Gastroesophageal sphincter (tissue), 4 donors: Measurements from ENCODE around the gene DEPDC1B. TPM values are rescaled to one million over a fixed set of nuclear protein-coding genes. Genes with fewer than 3 reads are reported as not detected.

Source experiments
- ATAC-seq: fragments of 150-250 bp; one replicate; pipeline ENCODE4 v1.9.1; 2016; ENCODE audit warnings: mild to moderate bottlenecking, moderate library complexity
- H3K27ac ChIP-seq, 4 donors: fragments of 200-600 bp; sonication (generic) in 3 of 4; 1 replicate in 3 of 4; 2 replicates in 1 of 4; pipeline ENCODE4 v1.5.1; 2016 to 2019
- H3K27me3 ChIP-seq: fragments of 200-600 bp; sonication (generic); one replicate; pipeline ENCODE4 v1.5.1; 2019
- H3K36me3 ChIP-seq, 2 donors: fragments of 200-600 bp; sonication (generic); one replicate each; pipeline ENCODE4 v1.5.1; 2019; ENCODE audit warnings: control low read depth in 1 of 2
- H3K4me1 ChIP-seq, 3 donors: fragments of 200-600 bp; sonication (generic); 1 replicate in 2 of 3; 2 replicates in 1 of 3; pipeline ENCODE4 v1.5.1; 2016 to 2019; ENCODE audit warnings: control low read depth in 2 of 3
- H3K4me3 ChIP-seq, 2 donors: fragments of 200-600 bp; sonication (generic); one replicate each; pipeline ENCODE4 v1.5.1; 2019; ENCODE audit warnings: mild to moderate bottlenecking in 1 of 2, moderate library complexity in 1 of 2
- H3K9me3 ChIP-seq, 3 donors: fragments of 200-600 bp; sonication (generic); one replicate each; pipeline ENCODE4 v1.5.1; 2017 to 2019; ENCODE audit warnings: control low read depth in 2 of 3
- CTCF ChIP-seq, 4 experiments: fragments of 200-600 bp in 2 of 4; fragments of 450-650 bp in 2 of 4; sonication (generic) in 1 of 4; IDR thresholded peaks; one replicate each; pipeline ENCODE4 v1.5.1; 2017 to 2019; ENCODE audit warnings: antibody characterized with exemption in 4 of 4, mild to moderate bottlenecking in 2 of 4, moderate library complexity in 2 of 4
- EP300 ChIP-seq: sonication (generic); formaldehyde crosslinking; IDR thresholded peaks from one replicate; pipeline ENCODE4 v1.6.1; 2017; ENCODE audit warnings: antibody characterized with exemption, mild to moderate bottlenecking
- POLR2A ChIP-seq, 2 donors: fragments of 450-650 bp; IDR thresholded peaks; one replicate each; pipeline ENCODE4 v1.6.1; 2017; ENCODE audit warnings: antibody characterized with exemption in 2 of 2, mild to moderate bottlenecking in 2 of 2, moderate library complexity in 1 of 2
- POLR2AphosphoS5 ChIP-seq: sonication (generic); formaldehyde crosslinking; IDR thresholded peaks from one replicate; pipeline ENCODE4 v1.6.1; 2017; ENCODE audit warnings: antibody characterized with exemption
- WGBS, 2 donors: methylation state at CpG; one replicate each; pipeline ENCODE4 v1.1.5; 2018; ENCODE audit warnings: low coverage in 1 of 2; 5-methylcytosine and 5-hydroxymethylcytosine counted together
- total RNA-seq, 4 donors: library from RNA; depleted of rRNA; stranded (reverse); fragments of >200 nt; gene quantifications; one replicate each; pipeline ENCODE4 v1.1.0, GENCODE V29; 2016

Gene DEPDC1B
- total RNA-seq, 4 donors from 2014 or later = 0.62 to 0.69 TPM; not detected in 2

DNA sequence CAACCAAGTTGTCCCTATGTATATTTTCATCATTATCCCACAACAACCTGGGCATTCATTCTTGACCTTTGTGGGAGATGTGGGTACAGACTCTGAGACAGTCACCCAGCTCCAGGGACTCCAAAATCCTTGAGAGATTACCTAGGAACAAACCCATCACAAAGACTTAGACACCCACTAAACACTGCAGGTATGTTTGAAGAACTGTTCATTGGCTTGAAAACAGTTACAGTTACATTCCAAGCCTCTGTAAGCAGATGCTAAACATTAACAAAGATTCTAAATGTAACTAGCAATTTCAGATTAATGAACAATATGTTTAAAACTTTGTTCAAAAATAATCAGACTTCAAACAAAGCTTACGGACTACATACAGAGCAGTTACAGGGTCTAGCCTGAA is 24.7 kb downstream of the DEPDC1B start:
- no peak overlapping the region for H3K27ac ChIP-seq
- no peak overlapping the region for H3K4me3 ChIP-seq
- H3K4me1 ChIP-seq = no peaks in the 10 kb centered on the region
- WGBS, 2 donors = 78 to 100% methylated on average over 1 of the region's 1 CpG
- no peaks in the 10 kb centered on the region for H3K27me3 ChIP-seq
- TF ChIP-seq POLR2A (IDR thresholded peaks at IDR 0.05) (no peak), POLR2AphosphoS5 (no peak), CTCF (IDR thresholded peaks at IDR 0.05) (no peak), EP300 (no peak)
- no peak for ATAC-seq
- H3K9me3 ChIP-seq = no peaks in the 10 kb centered on the region
- H3K36me3 ChIP-seq = no peaks in the 10 kb centered on the region

- no peak for ATAC-seq
- Histone ChIP-seq H3K4me3 (no peak overlapping the region), H3K27ac (no peak overlapping the region), H3K4me1 (no peaks in the 10 kb centered on the region), H3K36me3 (no peaks in the 10 kb centered on the region), H3K27me3 (no peaks in the 10 kb centered on the region), H3K9me3 (no peaks in the 10 kb centered on the region)
- TF ChIP-seq EP300 (no peak), CTCF (IDR thresholded peaks at IDR 0.05) (no peak), POLR2AphosphoS5 (no peak), POLR2A (IDR thresholded peaks at IDR 0.05) (no peak)
- WGBS, 2 donors = 83 to 100% methylated on average over 1 of the region's 2 CpGs
These were observed 25.5 kb downstream of the DEPDC1B start for GRCh38 chr5:60674251-60675069.

DNA sequence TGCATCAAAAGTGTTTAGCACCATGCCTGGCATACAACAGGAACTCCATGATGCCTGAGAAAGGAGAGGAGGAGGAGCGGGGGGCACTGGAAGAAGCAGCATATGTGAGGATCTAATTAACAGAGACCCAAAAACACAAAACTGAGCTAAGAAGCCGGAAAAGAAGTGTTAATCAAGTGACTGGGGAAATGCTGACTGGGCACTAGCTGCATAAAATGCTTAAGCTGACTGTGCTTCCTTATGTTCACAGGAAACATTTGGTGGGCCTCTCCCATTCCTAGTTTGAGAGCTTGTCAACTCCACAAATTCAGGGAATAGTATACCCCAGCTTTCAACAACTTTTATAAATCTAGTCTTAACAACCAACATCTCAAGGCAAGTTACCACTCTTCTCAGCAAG is 26.6 kb downstream of the DEPDC1B start:
- TF ChIP-seq EP300 (no peak), CTCF (IDR thresholded peaks at IDR 0.05) (no peak), POLR2A (IDR thresholded peaks at IDR 0.05) (no peak), POLR2AphosphoS5 (no peak)
- WGBS, 2 donors = 69 to 100% methylated on average over 2 of the region's 2 CpGs
- Histone ChIP-seq H3K9me3 (no peaks in the 10 kb centered on the region), H3K27ac (no peak overlapping the region), H3K27me3 (no peaks in the 10 kb centered on the region), H3K36me3 (no peaks in the 10 kb centered on the region), H3K4me1 (no peaks in the 10 kb centered on the region), H3K4me3 (no peak overlapping the region)
- ATAC-seq = no peak

GRCh38 chr5:60672693-60673264 is 27.2 kb downstream of the DEPDC1B start:
- Histone ChIP-seq H3K4me3 (no peak overlapping the region), H3K4me1 (no peaks in the 10 kb centered on the region), H3K36me3 (no peaks in the 10 kb centered on the region), H3K27me3 (no peaks in the 10 kb centered on the region), H3K27ac (no peak overlapping the region), H3K9me3 (no peaks in the 10 kb centered on the region)
- TF ChIP-seq POLR2AphosphoS5 (no peak), CTCF (IDR thresholded peaks at IDR 0.05) (no peak), POLR2A (IDR thresholded peaks at IDR 0.05) (no peak), EP300 (no peak)
- WGBS, 2 donors = 87 to 91% methylated on average over 3 of the region's 3 CpGs
- no peak for ATAC-seq
